GM18951 (cell line): ENCODE data around the gene CCDC197.

Experiments used
- POLR2A ChIP-seq: IDR thresholded peaks from 4 replicates; pipeline ENCODE4 v1.6.1; 2011; ENCODE audit warnings: mild to moderate bottlenecking; ENCODE audit not compliant: insufficient read length, insufficient read depth; ENCODE audit errors: extremely low read depth
- in situ Hi-C: fragments of 300-500 bp; cut with MboI; formaldehyde crosslinking; loops from one replicate; pipeline ENCODE4 v1.12.0; 2022; ENCODE audit warnings: low sequenced_read_pairs, mixed read lengths, inconsistent platforms; ENCODE audit not compliant: unreplicated experiment

Gene CCDC197

DNA sequence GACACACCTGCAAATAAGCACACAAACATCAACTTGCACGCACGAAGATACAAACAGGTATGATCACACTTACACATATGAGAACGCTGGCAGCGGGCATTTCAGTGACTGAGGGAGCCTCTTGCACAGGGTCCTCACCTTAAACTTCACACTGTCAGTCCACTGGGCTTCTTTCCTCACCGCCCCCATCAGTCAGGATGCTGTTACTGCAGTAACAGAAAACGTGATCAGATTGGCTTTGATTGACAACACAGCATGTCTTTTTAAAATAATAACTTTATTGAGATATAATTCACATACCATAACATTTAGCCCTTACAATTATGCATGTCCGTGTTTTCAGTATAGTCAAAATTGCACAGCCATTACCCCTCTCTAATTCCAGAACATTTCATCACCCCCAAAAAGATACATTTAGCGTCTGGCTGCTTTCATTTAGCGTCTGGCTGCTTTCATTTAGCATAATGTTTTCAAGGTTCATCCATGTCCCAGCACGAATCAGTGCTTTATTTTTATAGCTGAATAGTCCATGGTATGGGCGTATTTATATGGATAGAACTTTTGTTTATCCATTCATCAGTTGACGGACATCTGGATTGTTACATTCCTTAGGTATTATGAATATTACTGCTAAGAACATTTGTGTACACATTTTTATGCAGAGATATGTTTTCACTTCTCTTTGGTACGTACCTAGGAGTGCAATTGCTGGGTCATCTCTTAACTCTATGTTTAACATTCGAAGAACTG lies 8.4 kb downstream of the CCDC197 start:
- no peak for TF ChIP-seq POLR2A
- in situ Hi-C loops: loop anchor here (25.0 kb wide), 1 partner anchor 343 kb away; no protein-coding TSS in a partner anchor

DNA sequence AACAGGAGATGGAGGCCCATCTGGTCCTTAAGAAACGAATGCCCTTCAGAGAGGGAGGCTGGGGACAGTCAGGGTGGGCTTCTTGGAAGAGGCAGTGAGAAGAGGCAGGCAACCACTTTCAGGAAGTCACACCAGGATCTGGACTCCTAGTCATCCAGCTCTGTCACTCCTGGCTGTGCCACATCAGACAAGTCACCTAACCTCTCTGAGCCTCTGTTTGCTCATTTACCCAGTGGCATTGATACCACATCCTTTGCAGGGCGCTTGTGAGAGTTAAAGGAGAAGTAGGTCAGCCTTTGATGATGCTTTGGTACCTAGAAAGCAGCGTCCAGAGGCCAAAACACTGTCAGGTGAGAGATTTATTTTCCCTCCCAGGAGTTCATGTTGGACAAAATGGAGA lies 11.1 kb downstream of the CCDC197 start:
- no peak for TF ChIP-seq POLR2A
- in situ Hi-C loops: loop anchor here (25.0 kb wide), 1 partner anchor 346 kb away; no protein-coding TSS in a partner anchor

DNA sequence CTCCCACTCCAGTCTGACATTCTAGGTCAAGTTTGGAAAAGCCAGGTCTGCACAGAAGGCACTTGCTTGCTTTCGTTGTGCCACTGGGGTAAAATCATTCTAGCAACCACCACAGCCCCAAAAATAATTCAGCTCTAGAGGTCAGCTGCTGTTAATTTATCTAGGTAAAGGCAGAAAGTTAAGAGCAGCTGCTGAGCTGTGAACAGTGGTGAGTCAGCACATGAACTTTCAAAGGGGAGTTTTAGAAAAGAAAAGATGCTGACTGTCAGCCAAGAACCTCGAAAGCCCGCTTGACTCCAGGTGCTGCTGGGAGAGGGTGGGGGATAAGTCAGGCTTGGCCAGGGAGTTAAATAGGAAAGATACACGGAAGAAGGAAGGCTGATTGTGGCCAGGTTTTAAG lies 12.7 kb downstream of the CCDC197 start:
- TF ChIP-seq POLR2A: no peak
- in situ Hi-C loops: loop anchor here (25.0 kb wide), 1 partner anchor 347 kb away; no protein-coding TSS in a partner anchor

DNA sequence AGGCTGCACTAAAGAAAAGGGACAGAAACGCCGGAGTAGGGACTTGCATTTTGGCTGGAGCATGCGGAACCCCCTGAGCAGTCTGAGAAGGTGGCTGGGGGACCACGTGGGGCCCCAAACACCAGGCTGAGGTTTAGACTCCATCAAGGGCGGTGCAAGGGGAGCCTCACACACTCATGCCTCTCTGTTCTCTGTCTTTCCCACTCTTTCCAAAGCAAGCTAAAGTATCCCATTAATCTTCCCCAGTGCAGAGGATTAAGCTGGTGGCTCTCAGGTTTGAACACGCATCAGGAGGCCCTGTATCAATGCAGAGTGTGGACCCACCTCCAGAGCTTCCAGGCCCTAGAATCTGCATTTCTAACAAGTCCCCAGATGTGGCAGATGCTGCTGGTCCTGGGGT lies 13.5 kb downstream of the CCDC197 start:
- in situ Hi-C loops: loop anchor here (25.0 kb wide), 1 partner anchor 348 kb away; no protein-coding TSS in a partner anchor
- no peak for TF ChIP-seq POLR2A

DNA sequence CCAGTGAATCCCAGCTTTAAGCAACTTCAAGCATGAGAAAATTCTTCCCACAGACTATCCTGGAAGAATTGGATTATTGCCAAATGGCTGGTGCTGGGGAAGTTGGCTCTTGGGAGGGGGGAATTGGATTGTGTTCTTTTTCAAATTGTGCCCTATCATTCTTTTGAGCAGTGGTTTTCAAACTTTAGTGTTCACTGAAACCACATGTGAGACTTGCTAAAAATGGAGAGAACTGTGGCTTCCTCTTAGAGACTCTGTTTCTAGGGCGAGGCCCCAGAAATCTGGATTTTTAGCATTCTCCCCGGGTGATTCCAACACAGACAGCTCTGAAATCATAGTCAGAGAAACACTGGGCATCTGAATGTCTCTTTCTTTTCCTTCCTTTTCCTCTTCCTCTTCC lies 14.7 kb downstream of the CCDC197 start:
- TF ChIP-seq POLR2A: no peak
- in situ Hi-C loops: loop anchor here (25.0 kb wide), 1 partner anchor 349 kb away; no protein-coding TSS in a partner anchor

DNA sequence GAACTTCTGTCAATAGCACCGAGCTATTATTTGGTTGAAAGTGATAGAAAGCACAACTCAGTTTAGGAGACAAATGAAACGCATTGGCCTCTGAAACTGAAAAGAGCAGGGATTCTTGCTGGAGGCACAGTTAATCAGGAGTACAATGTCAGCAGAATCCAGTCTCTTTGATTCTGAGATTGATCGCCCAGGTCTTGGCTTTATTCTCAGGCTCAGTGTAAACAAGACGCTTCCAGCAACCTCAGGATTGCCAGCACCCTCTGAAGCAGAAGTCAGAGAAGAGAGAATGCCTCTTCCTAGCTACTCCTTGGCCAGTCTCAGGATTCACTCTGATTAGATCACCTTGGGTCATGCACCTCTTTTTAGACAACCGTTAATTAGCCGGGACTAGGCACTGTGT lies 17.3 kb downstream of the CCDC197 start:
- in situ Hi-C loops: loop anchor here (25.0 kb wide), 1 partner anchor 352 kb away; no protein-coding TSS in a partner anchor
- TF ChIP-seq POLR2A: no peak

DNA sequence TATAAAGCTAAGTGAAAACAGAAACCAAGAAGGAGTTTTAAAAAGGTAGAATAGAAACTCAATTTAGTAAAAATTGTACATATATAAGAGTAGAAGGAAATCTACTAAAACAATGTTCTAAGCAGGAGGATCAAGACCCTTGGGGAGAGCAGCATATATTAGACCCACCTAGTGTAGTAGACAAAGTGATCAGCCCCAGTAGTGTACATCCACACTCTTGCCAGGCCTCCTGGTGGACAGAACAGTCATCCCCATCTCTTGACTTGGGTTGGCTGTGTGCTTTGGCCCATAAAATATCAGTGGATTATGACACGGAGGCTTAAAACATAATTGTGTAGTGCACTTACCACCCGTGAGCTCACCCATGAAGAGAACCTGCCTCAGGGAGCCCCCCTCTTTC lies 18.1 kb downstream of the CCDC197 start:
- no peak for TF ChIP-seq POLR2A
- in situ Hi-C loops: loop anchor here (25.0 kb wide), 1 partner anchor 353 kb away; no protein-coding TSS in a partner anchor

DNA sequence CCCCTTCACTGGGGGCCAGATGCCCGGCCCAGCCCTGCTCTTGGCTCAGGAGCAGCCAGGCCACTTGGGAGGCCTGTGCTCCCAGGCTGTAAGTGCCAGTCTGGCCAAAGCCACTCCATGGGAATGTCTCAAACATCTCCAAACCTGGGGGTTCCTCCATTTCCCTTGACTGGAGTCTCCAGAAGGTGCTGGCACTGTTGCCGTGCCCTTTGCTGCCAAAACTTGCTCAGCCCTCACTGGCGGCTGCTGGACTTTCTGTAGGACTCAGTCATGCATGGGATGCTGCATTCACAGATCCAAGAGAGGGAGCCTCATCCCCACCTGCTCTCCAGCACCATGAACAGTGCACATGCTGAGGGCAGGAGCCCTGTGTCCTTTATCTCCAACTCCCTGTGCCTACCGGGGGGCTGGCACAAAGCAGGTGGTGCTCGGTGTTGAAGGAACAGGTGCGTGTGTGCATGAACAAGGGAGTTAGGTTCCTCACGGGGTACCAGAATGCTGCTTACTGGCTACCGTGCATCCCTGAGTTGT lies 19.4 kb downstream of the CCDC197 start:
- TF ChIP-seq POLR2A: no peak
- in situ Hi-C loops: loop anchor here (25.0 kb wide), 1 partner anchor 354 kb away; no protein-coding TSS in a partner anchor

DNA sequence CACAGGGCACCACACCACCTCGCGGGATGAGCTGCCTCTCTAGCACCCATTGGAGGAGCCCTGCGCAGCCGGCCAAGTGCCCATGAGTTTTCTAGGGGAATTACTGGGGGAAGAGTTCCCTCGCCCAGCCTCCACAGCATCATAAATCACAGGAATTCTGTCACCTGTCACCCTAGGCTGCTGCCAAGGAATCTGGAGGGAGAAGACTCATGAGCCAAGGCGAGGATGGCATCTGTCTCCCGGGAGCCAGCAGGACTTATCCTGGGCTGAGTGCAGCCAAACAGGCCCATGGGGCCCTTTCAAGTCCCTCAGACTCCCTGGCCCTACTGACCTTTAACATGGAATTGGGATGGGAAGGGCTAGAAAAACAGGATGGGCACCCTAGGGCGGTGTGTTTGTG lies 21.2 kb downstream of the CCDC197 start:
- in situ Hi-C loops: loop anchor here (25.0 kb wide), 1 partner anchor 356 kb away; no protein-coding TSS in a partner anchor
- TF ChIP-seq POLR2A: no peak

DNA sequence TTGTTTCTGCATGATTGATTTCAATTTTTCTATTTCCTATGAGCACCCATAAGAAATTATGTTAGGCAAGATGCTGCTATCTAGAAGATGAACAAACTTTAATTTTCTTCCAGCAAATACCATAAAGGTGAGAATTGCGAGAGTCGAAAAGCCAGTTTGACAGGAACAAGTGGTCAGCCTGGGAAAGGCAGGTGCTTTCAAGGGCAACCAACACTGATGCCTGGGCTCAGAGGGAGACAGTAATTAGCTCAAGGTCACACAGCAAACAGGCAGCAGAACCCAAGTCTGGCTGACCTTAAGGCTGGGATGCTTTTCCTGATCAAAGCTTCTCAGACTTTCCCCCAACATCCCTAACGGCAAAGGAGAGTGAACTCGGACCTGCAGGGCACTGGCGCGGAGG lies 22.2 kb downstream of the CCDC197 start:
- in situ Hi-C loops: loop anchor here (25.0 kb wide), 1 partner anchor 357 kb away; no protein-coding TSS in a partner anchor
- no peak for TF ChIP-seq POLR2A

DNA sequence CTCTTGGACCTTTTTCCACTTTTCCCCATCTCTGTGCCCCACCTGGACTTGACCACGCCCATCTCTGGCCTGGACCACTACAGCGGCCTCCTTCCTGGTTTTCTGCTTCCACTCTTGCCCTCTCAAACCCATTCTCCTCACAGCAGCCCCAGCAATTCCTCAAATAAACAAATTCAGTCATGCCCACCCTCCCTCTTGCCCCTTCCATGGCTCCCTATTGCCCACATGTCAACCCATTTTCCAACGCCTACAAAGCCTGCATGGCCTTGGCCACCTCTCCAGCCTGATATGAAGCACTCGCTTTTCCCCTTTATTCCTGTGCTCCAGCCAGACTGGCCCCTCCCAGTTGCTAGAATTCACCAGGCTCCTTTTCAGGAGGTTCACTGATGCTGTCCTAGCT lies 23.2 kb downstream of the CCDC197 start:
- in situ Hi-C loops: loop anchor here (25.0 kb wide), 1 partner anchor 358 kb away; no protein-coding TSS in a partner anchor
- TF ChIP-seq POLR2A: no peak

DNA sequence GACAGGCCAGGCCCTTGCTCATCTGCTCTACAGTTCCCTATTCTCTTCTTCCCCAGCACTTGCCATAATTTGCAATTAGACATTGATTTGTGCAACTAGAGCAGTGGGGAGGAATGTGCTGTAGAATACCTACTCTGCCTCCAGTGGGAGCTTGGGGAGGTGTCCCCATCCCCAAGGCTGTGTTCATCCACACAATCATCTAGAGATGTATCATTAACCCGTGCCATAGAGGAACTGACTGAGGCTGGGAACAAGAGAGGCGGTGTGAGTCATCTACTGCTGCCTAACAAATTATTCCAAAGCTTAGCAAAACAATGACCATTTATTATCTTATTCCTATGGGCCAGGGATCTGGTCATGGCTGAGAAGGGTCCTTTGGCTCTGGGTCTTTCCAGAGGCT lies 23.9 kb downstream of the CCDC197 start:
- in situ Hi-C loops: loop anchor here (25.0 kb wide), 1 partner anchor 359 kb away; no protein-coding TSS in a partner anchor
- TF ChIP-seq POLR2A: no peak

DNA sequence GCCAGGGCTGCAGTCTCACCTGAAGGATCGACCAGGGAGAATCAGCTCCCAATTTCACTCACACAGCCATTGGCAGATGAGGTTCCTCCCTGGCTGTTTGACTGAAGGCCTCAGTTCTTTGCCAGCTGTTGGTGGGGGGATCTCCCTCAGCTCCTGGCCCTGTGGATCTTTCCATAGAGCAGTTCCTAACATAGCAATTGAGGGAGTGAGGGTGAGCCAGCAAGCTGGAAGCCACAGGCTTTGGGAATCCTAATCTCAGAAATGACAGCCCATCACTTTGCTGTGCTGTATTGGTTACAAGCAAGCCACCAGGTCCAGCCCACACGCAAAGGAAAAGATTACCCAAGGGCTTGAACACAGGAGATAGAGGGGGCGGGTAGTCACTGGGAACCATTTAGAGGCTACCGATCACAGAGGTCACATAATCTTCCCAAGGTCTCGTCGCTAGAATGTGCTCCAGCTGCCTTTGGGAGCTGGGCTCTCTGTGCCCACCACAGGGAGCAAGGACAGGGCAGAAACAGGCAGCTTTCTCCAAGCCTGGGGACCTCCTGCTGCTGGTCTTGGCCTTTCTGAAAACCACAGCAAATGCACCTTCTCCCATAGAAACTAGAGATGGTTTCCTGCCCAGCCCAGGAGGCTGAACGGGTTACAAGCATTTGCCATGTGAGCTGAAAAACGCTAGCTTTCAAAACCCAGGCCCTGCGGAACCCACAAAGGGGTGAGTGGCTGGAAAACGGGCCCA lies 24.5 kb downstream of the CCDC197 start:
- TF ChIP-seq POLR2A: no peak
- in situ Hi-C loops: loop anchor here (25.0 kb wide), 1 partner anchor 359 kb away; no protein-coding TSS in a partner anchor
